GM18505 (cell line): ENCODE results near the gene PRKAA1.
"Not testable (repeated sequence)": the region's sequence is repeated elsewhere in the genome, so short reads cannot be mapped to it uniquely, and the experiment has no call there.

Source experiments
- ATAC-seq: cut with Tn5 transposase; IDR thresholded peaks from one replicate; pipeline ENCODE4 v1.9.1; 2021; ENCODE audit not compliant: unreplicated experiment
- POLR2A ChIP-seq: IDR thresholded peaks from 4 replicates; pipeline ENCODE4 v1.6.1; 2011; ENCODE audit warnings: borderline replicate concordance; ENCODE audit not compliant: insufficient read depth, insufficient read length; ENCODE audit errors: extremely low read depth

PRKAA1 gene

DNA sequence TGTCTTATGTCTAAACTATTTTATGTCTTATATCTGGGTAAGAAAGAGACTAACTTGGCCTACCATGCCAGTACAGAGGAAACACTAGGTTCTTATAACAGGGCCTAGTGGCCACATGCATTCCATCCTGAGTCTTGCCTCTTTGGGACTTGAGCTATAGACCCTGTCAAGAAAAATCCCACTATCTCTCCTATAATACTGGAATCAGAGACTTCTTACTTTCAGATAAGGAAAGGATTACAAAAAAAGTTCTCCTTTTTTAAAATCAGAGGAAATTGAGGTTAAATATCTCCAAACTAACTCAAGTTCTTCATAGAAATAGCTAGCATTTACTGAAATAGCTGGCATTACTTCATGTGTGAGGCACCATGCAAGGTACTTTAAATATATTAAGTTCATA, 84.2 kb downstream of the PRKAA1 start:
- no peak for TF ChIP-seq POLR2A
- ATAC-seq = no peak

DNA sequence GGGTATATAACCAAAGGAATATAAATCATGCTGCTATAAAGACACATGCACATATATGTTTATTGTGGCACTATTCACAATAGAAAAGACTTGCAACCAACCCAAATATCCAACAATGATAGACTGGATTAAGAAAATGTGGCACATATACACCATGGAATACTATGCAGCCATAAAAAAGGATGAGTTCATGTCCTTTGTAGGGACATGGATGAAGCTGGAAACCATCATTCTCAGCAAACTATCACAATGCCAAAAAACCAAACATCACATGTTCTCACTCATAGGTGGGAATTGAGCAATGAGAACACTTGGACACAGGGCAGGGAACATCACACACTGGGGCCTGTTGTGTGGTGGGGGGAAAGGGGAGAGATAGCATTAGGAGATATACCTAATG, 87.6 kb downstream of the PRKAA1 start:
- not testable (repeated sequence) for ATAC-seq
